GM12891 (cell line): ENCODE measurements around the gene DCDC2.

ENCODE experiments used
- POLR2A ChIP-seq: IDR thresholded peaks from 2 replicates; pipeline ENCODE4 v1.6.1; 2011; ENCODE audit warnings: low read depth, low read length, control low read depth
- POLR2AphosphoS5 ChIP-seq: IDR thresholded peaks from 2 replicates; pipeline ENCODE4 v1.6.1; 2011; ENCODE audit warnings: low read depth, low read length, control low read depth
- SPI1 ChIP-seq: IDR thresholded peaks from 2 replicates; pipeline ENCODE4 v1.6.1; 2011; ENCODE audit warnings: low read depth, low read length, control low read depth
- TAF1 ChIP-seq: IDR thresholded peaks from 2 replicates; pipeline ENCODE4 v1.6.1; 2011; ENCODE audit warnings: low read depth, low read length, control low read depth

DNA sequence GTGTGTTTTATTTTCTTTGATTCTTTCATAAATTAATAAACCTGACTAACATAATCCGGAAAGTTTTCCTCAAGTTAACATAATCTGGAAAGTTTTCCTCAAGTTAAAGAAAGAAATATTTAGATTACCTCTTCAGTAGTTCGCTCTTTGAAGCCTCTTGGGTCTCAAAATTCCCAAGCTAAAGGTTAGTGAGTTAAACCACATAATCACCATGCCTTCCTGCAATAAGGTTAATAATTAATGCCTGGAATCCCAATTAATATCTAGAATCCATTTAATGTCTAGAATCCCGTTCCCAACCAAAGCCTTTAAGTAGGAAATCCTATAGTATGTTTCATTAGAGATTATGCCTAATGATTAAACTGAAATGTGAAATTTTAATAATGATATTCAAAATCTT, 12.9 kb downstream of the DCDC2 start:
- TF ChIP-seq POLR2AphosphoS5 = no peak
- TF ChIP-seq POLR2A = no peak
- no peak for TF ChIP-seq TAF1
- TF ChIP-seq SPI1 = no peak
